GM12878 (cell line): ENCODE measurements around the gene AAGAB. TPM values are rescaled to one million over a fixed set of nuclear protein-coding genes. Genes with fewer than 3 reads are reported as not detected.
"Not testable (repeated sequence)": the region's sequence is repeated elsewhere in the genome, so short reads cannot be mapped to it uniquely, and the experiment has no call there.

ENCODE experiments used
- ATAC-seq: fragments of 200-7000 bp; cut with Tn5 transposase; 3 replicates; pipeline ENCODE4 v1.9.1; 2020; ENCODE audit warnings: mild to moderate bottlenecking, moderate library complexity
- BruUV-seq: library from RNA; stranded (reverse); fragments of 400-500 nt; replicated peaks from 2 replicates; lab custom pipeline; 2021; lab: Mats Ljungman, UMichigan
- CTCF ChIA-PET: fragments of 300-600 bp; sonication (Branson Sonifier 250); formaldehyde crosslinking; extraction: SDS; loops from one replicate; lab custom pipeline; 2021; ENCODE audit warnings: inconsistent platforms; lab: Yijun Ruan, JAX
- POLR2A ChIA-PET: fragments of 350-600 bp; formaldehyde crosslinking; extraction: SDS; loops from one replicate; lab custom pipeline; 2021; ENCODE audit warnings: inconsistent platforms; lab: Charles Lee
- RAD21 ChIA-PET: fragments of 300-600 bp; sonication (Branson Sonifier 250); formaldehyde crosslinking; loops from one replicate; lab custom pipeline; 2023; ENCODE audit warnings: antibody characterized with exemption; ENCODE audit not compliant: unreplicated experiment; lab: Charles Lee
- SMC1A ChIA-PET: fragments of 300-600 bp; sonication (Branson Sonifier 250); formaldehyde crosslinking; loops from one replicate; lab custom pipeline; 2023; ENCODE audit not compliant: unreplicated experiment, uncharacterized antibody; lab: Charles Lee
- DNase-seq: peaks from one replicate; pipeline ENCODE4 v3.0.0-alpha.2; 2011; ENCODE audit warnings: low read depth, low spot score
- FAIRE-seq: peaks from 3 replicates; lab custom pipeline; 2011; peaks lifted over from hg19 to GRCh38; lab: Jason Lieb, UNC
- H2AFZ ChIP-seq: 2 replicates; pipeline ENCODE4 v1.6.0; 2011; ENCODE audit warnings: low read depth, low read length, control low read depth; ENCODE audit not compliant: control insufficient read depth
- H3K27ac ChIP-seq: 2 replicates; pipeline ENCODE4 v1.5.1; 2011; ENCODE audit warnings: control low read depth; ENCODE audit not compliant: control insufficient read depth, insufficient read depth
- H3K27me3 ChIP-seq, 2 experiments: replicated peaks in 1 of 2; 2 replicates each; pipeline versions ENCODE4 v1.6.0 to v1.6.1; 2011; ENCODE audit warnings: low read length in 1 of 2; ENCODE audit not compliant: control insufficient read depth in 2 of 2, insufficient read depth in 2 of 2
- H3K36me3 ChIP-seq, 2 experiments: 2 replicates each; pipeline ENCODE4 v1.5.1; 2011; ENCODE audit warnings: low read length in 1 of 2; ENCODE audit not compliant: control insufficient read depth in 2 of 2, insufficient read depth in 2 of 2
- H3K4me1 ChIP-seq: 2 replicates; pipeline ENCODE4 v1.6.1; 2011; ENCODE audit warnings: mild to moderate bottlenecking, low read length, moderate library complexity, mixed read lengths; ENCODE audit not compliant: control insufficient read depth, insufficient read depth
- H3K4me2 ChIP-seq: 2 replicates; pipeline ENCODE4 v1.6.0; 2011; ENCODE audit warnings: control low read depth; ENCODE audit not compliant: control insufficient read depth, insufficient read depth
- H3K4me3 ChIP-seq: fragments of 200-600 bp; sonication (generic); 2 replicates; pipeline ENCODE4 v1.5.1; 2016
- H3K79me2 ChIP-seq: 2 replicates; pipeline ENCODE4 v1.6.0; 2011; ENCODE audit warnings: low read length; ENCODE audit not compliant: control insufficient read depth, insufficient read depth
- H3K9ac ChIP-seq: 2 replicates; pipeline ENCODE4 v1.8.0; 2011; ENCODE audit warnings: low read length, control low read depth, mixed read lengths; ENCODE audit not compliant: control insufficient read depth, insufficient read depth
- H3K9me3 ChIP-seq: replicated peaks from 3 replicates; pipeline ENCODE4 v1.5.1; 2011; ENCODE audit warnings: mild to moderate bottlenecking, low read length; ENCODE audit not compliant: control insufficient read depth, insufficient read depth
- H4K20me1 ChIP-seq: 2 replicates; pipeline ENCODE4 v1.6.0; 2011; ENCODE audit not compliant: control insufficient read depth, insufficient read depth
- NFYB ChIP-seq: IDR thresholded peaks from 2 replicates; pipeline ENCODE4 v1.6.1; 2011; ENCODE audit warnings: low read depth, mild to moderate bottlenecking, low read length, improper control_type of control experiment, moderate library complexity; ENCODE audit not compliant: insufficient read depth
- SUPT20H ChIP-seq: IDR thresholded peaks from 2 replicates; pipeline ENCODE4 v1.6.1; 2011; ENCODE audit warnings: low read depth, mild to moderate bottlenecking, low read length, moderate library complexity, borderline replicate concordance; ENCODE audit not compliant: control insufficient read depth
- WGBS: methylation state at CpG from one replicate; pipeline ENCODE4 v1.1.6; 2016; ENCODE audit warnings: low lambda C conversion rate; ENCODE audit not compliant: insufficient replicate concordance, insufficient coverage; ENCODE audit errors: missing lambda C conversion rate; 5-methylcytosine and 5-hydroxymethylcytosine counted together
- in situ Hi-C: fragments of 300-500 bp; cut with MboI; formaldehyde crosslinking; loops from 9 replicates; pipeline ENCODE4 v1.14.3; 2018; ENCODE audit warnings: mixed read lengths
- intact Hi-C: fragments of 100-400 bp; cut with micrococcal nuclease; formaldehyde crosslinking; loops from one replicate; pipeline ENCODE4 v1.14.2; 2022; ENCODE audit not compliant: unreplicated experiment
- polyA plus RNA-seq, 11 experiments: library from polyadenylated mRNA; depleted of rRNA in 4 of 11; unstranded in 6 of 11; stranded (reverse) in 5 of 11; fragments of >200 nt; fragmentation: Nextera tagmentation in 4 of 11; fragmentation: Illumina TruSeq in 1 of 11; extraction: Ambion mirVana in 4 of 11; extraction: Trizol in 1 of 11; gene quantifications; 1 replicate in 1 of 11; 2 replicates in 10 of 11; pipeline versions ENCODE4 v1.2.1 to v1.2.3, GENCODE V29; 2011 to 2016; ENCODE audit warnings: inconsistent platforms in 2 of 11, missing spikeins in 2 of 11, low read depth in 1 of 11
- total RNA-seq, 4 experiments: library from RNA; depleted of rRNA in 3 of 4; stranded (reverse); fragments of >200 nt in 3 of 4; fragmentation: Illumina TruSeq in 1 of 4; extraction: Trizol in 1 of 4; gene quantifications; 2 replicates each; pipeline versions ENCODE4 v1.2.1 to v1.2.3, GENCODE V29; 2013 to 2021
- TF ChIP-seq, protein P1 (sequence below): fragments of 450-650 bp; IDR thresholded peaks from 2 replicates; pipeline ENCODE4 v1.6.1; 2016; ENCODE audit warnings: mild to moderate bottlenecking
- TF ChIP-seq, protein P2 (sequence below): fragments of 450-650 bp; IDR thresholded peaks from 2 replicates; pipeline ENCODE4 v1.6.1; 2016; ENCODE audit warnings: mild to moderate bottlenecking, moderate library complexity, borderline replicate concordance
- TF ChIP-seq, protein P3 (sequence below): fragments of 450-650 bp; IDR thresholded peaks from 2 replicates; pipeline ENCODE4 v1.6.1; 2017; ENCODE audit warnings: mild to moderate bottlenecking, low read depth, inconsistent platforms; ENCODE audit not compliant: poor library complexity, severe bottlenecking

AAGAB gene
- total and polyA plus RNA-seq, 10 of the 15 experiments (the other 5 are each of a cell fraction or from before 2014, with no cell fraction given): 11.4 to 62.3 (median 38.0) TPM

DNA sequence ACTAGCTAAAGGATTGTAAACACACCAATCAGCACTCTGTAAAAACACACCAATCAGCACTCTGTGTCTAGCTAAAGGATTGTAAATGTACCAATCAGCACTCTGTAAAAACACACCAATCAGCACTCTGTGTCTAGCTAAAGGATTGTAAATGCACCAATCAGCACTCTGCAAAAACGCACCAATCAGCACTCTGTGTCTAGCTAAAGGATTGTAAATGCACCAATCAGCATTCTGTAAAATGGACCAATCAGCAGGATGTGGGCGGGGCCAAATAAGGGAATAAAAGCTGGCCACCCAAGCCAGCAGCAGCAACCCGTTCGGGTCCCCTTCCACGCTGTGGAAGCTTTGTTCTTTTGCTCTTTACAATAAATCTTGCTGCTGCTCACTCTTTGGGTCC is 7.9 kb downstream of the AAGAB start:
- ATAC-seq, POLR2A ChIA-PET, H4K20me1 ChIP-seq, H3K9ac ChIP-seq, H2AFZ ChIP-seq, FAIRE-seq, in situ Hi-C loops, DNase-seq, H3K9me3 ChIP-seq, CTCF ChIA-PET, BruUV-seq, H3K4me2 ChIP-seq, H3K4me3 ChIP-seq, RAD21 ChIA-PET, H3K27ac ChIP-seq, H3K27me3 ChIP-seq, H3K36me3 ChIP-seq, intact Hi-C loops: not testable (repeated sequence)
- SMC1A ChIA-PET: interaction anchor here (1.1 to 1.5 kb wide), 2 partner anchors 9 kb away, joined by 3 to 4 read pairs; no protein-coding TSS in a partner anchor
- peak; percentile 76 for TF ChIP-seq NFYB
- WGBS: 94% methylated on average over 5 of the region's 5 CpGs
- peaks cover 19% of the 10 kb centered on the region for H3K79me2 ChIP-seq
- H3K4me1 ChIP-seq: peaks cover 15% of the 10 kb centered on the region

DNA sequence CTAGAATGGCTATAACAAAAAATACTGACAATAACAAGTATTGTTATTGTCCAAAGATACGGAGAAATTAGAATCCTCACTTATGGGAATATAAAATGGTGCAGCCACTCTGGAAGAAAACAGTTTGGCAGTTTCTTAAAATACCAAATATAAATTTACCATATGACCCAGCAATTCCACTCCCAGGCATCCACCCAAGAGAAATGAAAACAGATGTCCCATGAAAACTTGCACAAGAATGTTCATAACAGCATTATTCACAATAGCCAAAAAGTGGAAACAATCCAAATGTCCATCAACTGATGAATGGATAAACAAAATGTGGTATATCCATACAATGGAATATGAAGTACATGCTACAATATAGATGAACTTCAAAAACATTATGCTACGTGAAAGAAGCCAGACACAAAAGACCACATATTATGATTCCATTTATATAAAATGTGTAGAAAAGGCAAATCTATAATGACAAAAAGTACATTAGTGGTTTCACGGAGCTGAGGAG is 9.4 kb downstream of the AAGAB start:
- H3K9me3 ChIP-seq: peaks cover 3% of the 10 kb centered on the region; the same call in 2 of the 3 replicates
- no peak for ATAC-seq
- TF ChIP-seq, protein P1, sequence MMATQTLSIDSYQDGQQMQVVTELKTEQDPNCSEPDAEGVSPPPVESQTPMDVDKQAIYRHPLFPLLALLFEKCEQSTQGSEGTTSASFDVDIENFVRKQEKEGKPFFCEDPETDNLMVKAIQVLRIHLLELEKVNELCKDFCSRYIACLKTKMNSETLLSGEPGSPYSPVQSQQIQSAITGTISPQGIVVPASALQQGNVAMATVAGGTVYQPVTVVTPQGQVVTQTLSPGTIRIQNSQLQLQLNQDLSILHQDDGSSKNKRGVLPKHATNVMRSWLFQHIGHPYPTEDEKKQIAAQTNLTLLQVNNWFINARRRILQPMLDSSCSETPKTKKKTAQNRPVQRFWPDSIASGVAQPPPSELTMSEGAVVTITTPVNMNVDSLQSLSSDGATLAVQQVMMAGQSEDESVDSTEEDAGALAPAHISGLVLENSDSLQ: no peak
- no peak for TF ChIP-seq SUPT20H
- TF ChIP-seq, protein P2, sequence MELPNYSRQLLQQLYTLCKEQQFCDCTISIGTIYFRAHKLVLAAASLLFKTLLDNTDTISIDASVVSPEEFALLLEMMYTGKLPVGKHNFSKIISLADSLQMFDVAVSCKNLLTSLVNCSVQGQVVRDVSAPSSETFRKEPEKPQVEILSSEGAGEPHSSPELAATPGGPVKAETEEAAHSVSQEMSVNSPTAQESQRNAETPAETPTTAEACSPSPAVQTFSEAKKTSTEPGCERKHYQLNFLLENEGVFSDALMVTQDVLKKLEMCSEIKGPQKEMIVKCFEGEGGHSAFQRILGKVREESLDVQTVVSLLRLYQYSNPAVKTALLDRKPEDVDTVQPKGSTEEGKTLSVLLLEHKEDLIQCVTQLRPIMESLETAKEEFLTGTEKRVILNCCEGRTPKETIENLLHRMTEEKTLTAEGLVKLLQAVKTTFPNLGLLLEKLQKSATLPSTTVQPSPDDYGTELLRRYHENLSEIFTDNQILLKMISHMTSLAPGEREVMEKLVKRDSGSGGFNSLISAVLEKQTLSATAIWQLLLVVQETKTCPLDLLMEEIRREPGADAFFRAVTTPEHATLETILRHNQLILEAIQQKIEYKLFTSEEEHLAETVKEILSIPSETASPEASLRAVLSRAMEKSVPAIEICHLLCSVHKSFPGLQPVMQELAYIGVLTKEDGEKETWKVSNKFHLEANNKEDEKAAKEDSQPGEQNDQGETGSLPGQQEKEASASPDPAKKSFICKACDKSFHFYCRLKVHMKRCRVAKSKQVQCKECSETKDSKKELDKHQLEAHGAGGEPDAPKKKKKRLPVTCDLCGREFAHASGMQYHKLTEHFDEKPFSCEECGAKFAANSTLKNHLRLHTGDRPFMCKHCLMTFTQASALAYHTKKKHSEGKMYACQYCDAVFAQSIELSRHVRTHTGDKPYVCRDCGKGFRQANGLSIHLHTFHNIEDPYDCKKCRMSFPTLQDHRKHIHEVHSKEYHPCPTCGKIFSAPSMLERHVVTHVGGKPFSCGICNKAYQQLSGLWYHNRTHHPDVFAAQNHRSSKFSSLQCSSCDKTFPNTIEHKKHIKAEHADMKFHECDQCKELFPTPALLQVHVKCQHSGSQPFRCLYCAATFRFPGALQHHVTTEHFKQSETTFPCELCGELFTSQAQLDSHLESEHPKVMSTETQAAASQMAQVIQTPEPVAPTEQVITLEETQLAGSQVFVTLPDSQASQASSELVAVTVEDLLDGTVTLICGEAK: no peak
- TF ChIP-seq, protein P3, sequence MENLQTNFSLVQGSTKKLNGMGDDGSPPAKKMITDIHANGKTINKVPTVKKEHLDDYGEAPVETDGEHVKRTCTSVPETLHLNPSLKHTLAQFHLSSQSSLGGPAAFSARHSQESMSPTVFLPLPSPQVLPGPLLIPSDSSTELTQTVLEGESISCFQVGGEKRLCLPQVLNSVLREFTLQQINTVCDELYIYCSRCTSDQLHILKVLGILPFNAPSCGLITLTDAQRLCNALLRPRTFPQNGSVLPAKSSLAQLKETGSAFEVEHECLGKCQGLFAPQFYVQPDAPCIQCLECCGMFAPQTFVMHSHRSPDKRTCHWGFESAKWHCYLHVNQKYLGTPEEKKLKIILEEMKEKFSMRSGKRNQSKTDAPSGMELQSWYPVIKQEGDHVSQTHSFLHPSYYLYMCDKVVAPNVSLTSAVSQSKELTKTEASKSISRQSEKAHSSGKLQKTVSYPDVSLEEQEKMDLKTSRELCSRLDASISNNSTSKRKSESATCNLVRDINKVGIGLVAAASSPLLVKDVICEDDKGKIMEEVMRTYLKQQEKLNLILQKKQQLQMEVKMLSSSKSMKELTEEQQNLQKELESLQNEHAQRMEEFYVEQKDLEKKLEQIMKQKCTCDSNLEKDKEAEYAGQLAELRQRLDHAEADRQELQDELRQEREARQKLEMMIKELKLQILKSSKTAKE: no peak
- TF ChIP-seq, all 136 proteins: peak for 0
- ChIA-PET SMC1A (no interaction called here), RAD21 (no interaction called here), POLR2A (interaction anchor here (1.0 kb wide), 1 partner anchor 8 kb away, joined by 3 read pairs; no protein-coding TSS in a partner anchor), CTCF (no interaction called here)
- no peaks in the 10 kb centered on the region for H4K20me1 ChIP-seq
- no peak overlapping the region for H3K4me2 ChIP-seq
- no TSS peak for BruUV-seq
- DNase-seq (no peak), FAIRE-seq (no peak)
- H3K27me3 ChIP-seq: no peaks in the 10 kb centered on the region
- H3K79me2 ChIP-seq: peaks cover 13% of the 10 kb centered on the region
- H3K4me1 ChIP-seq: peaks cover 25% of the 10 kb centered on the region
- H3K36me3 ChIP-seq: peaks cover 0 to 4% of the 10 kb centered on the region in 2 experiments; a peak in 1 of 4 replicates
- WGBS: 100% methylated on average over 3 of the region's 3 CpGs
- H2AFZ ChIP-seq: no peak overlapping the region
- in situ Hi-C loops: no loop called here
- no peak overlapping the region for H3K27ac ChIP-seq
- no peak overlapping the region for H3K4me3 ChIP-seq
- H3K9ac ChIP-seq: no peak overlapping the region
- intact Hi-C loops: loop anchor here (5.0 kb wide), 3 partner anchors 143 to 178 kb away; partner anchors contain the start of gene SMAD3
